HG03039 (cell line): Measurements from ENCODE around the gene CATSPER4.

Source experiments
- ATAC-seq: cut with Tn5 transposase; IDR thresholded peaks from one replicate; pipeline ENCODE4 v1.9.1; 2021; ENCODE audit warnings: mild to moderate bottlenecking, moderate library complexity; ENCODE audit not compliant: unreplicated experiment

CATSPER4 gene

DNA sequence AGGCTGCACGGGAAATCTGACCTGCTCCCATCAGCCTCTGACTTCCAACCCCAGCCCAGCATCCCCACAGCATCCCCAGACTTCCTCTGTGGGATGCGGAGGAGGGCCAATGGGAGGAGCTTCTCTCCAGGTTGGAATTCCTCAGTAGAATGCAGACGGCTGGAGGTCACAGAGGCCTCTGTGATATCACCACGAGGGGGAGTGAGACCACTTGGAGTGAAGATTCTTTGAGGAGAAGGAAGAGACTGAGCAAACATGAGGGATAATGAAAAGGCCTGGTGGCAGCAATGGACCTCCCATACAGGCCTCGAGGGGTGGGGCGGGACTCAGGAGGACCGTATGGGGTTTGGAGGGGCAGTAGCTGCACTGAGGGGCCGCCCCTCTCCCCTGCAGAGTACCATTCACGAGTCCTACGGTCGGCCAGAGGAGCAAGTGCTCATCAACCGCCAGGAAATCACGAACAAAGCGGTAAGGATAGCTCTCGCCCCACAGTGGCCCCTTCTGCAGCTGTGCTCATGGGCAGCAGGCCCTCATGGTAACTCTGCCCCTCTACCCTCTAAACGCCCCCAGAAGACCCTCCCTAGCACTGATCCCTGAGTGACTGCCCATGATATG, at the start of gene CATSPER4:
CATSPER4 (plus strand) TSS at position 230 of the 615 bp plus-strand sequence; CDS start at position 256, 26 bp downstream.
- ATAC-seq: no peak

DNA sequence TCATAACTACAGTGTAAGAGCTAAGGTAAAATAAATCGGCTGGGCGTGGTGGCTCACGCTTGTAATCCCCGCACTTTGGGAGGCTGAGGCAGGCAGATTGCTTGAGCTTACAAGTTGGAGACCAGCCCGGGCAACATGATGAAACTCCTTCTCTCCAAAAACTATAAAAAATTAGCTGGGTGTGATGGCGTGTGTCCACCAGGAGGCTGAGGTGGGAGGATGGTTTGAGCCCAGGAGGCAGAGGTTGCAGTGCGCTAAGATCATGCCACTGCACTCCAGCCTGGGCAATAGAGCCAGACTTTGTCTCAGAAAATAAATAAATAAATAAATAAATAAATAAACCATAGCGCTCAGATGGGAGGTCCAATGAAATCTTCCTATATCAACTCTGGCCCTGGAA, 48.2 kb upstream of the CATSPER4 start:
- no peak for ATAC-seq

DNA sequence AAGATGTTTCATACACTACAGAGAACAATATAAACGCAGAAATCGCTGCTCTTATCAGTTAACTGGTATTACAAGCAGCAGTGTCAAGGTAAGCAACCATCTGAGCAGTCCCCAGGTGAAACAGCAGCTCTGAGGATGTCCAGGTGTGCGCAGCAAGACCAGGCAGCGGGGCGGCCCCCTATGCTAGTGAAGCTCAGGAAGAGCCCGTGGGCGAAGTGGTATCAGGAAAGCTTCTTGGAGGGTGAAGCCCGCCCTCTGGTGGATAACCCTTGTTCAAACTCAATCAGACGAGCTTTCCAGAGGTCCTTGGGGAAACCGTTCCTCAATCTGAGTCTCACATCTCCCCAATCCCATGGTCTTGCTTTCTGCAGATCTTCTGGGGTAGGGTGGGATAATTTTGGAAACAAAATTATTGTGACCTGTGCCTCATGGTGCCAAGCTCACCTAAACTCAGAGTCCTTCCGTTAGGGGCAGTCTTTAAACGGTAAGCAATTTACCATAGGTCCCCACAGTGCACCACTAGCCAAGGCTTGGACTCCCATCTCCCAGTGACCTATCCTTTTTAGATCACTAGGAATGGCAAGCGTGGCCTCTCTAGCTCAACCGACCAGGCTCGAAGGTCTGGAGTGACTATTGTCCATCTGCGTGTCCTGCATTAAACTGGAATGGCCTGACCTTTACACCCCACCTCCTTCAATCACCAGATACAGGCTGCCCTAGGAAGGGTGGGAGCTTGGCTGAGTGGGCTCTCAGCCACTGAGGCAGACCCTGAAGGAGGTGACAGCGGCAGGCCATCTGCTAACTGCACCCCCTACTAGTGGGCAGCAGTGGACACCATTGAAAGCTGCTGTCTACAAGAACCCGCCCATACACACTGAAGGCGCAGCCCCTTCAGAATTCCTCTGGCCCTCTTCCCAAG, 45.1 kb upstream of the CATSPER4 start:
- no peak for ATAC-seq

DNA sequence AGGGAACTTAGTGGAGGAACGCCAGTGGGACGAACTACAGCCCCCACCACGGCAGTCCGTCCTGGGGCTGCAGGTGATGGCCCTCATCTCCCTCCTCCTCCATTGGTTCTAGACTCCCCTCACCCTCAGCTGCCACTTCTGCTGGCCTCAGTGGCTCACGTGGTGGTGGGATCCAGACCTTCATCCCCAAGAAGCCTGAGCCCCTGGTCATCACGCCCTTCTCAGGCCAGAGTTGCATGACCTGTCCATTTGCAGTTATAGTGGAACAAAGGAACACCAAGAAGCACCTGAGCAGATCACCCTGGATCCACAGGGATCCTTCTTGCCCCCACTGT, 44.5 kb upstream of the CATSPER4 start:
- no peak for ATAC-seq

DNA sequence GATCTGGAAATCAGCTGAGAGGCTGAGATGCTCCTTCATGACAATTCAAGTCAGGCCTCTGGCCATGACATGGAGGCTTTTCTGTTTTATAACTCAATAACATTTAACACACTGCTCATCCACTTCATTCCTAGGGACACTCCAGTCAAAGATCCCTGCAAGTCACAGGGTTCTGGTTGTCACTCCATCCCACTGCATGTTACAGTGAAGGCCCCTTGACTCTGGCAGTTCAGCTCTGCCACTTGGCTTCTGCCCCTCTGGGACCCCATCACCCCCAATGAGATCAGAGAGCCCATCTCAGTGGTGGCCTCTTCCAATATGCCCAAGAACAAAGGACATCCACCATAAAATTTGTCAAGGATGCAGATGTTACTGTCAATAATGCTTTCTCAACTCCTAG, 41.5 kb upstream of the CATSPER4 start:
- ATAC-seq: no peak

DNA sequence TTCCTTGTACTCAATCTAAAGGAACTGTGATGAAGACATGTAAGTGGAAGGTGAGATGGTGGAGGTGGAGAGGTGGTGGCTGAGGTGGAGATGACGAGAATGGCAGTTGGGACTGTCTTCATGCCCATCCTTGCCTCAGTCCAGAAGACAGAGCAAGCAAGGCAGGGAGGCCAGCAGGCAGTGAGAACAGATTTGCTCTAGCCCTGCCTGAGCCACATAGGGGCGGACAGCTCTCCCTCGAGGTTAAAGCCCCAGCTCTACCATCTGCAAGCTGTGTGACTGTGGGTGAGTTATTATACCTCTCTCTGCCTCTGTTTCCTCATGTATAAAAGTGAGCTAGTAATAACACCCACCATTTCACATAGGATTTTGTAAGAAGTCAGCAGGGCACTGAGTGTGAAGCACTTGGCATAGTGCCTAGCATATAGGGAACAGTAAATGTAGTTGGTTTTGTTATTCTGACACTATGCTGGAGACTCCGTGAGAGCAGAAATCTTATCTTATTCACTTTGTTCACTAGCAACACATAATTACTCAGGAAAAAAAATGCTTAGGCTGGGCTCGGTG, 36.4 kb upstream of the CATSPER4 start:
- no peak for ATAC-seq

DNA sequence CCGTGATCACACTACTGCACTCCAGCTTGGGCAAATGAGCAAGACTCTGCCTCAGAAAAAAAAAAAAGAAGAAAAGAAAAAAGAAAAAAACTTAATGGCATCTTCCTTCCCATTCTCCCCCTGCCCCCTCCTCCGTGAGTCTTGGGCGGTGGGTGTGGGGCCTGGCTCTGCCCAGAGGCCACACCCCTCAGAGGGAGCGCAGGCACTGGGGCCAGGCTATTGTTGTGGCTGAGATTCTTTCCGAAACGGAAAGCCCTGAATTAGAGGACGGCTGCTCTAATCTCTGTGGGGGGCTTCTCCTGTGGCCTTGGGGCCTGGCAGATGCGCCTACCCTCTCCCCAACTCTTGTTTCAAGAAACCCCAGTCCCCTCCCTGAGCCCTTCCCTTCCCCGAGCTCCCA, 35.7 kb upstream of the CATSPER4 start:
- ATAC-seq: no peak

- ATAC-seq: no peak
These were observed 34.8 kb upstream of the CATSPER4 start for GRCh38 chr1:26155370-26156284.

GRCh38 chr1:26156285-26157038, 33.9 kb upstream of the CATSPER4 start:
- ATAC-seq: no peak

DNA sequence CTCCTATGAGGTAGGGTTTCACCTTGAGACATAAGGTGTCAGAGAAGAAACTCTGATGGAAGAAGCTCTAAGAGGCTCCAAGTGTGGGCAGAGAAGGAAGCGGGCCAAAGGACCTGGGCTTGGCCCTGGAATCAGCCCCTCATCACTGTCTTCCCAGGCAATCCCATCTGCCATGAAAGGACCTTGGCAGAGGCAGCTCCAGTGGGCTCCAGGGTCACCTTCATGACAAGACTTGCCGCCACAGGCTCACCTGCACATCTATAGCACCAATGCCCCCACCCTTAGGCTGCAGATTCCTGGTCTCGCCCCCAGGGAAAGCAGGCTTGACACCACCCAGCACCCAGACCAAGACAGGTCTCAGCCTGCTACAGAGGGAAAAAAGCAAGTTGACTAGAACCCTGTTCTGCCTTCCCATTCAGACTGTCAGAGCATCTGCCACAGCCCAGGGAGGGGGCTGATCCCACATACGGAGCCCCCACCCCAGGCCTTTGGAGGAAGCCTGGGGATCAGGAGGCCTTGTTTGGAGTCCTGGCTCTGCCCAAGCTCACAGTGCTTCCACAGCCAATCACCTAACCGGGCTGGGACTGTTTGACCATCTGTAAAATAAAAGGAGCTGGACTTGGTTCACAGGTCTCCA, 32.0 kb upstream of the CATSPER4 start:
- ATAC-seq: no peak

GRCh38 chr1:26158908-26159742, 31.3 kb upstream of the CATSPER4 start, which contains the start of gene FAM110D:
TSS of gene FAM110D (plus strand) at chr1:26159079. CDS start at chr1:26161292, 2,213 bp downstream.
- no peak for ATAC-seq

- ATAC-seq: no peak
These were observed 30.7 kb upstream of the CATSPER4 start for GRCh38 chr1:26159743-26160039.

DNA sequence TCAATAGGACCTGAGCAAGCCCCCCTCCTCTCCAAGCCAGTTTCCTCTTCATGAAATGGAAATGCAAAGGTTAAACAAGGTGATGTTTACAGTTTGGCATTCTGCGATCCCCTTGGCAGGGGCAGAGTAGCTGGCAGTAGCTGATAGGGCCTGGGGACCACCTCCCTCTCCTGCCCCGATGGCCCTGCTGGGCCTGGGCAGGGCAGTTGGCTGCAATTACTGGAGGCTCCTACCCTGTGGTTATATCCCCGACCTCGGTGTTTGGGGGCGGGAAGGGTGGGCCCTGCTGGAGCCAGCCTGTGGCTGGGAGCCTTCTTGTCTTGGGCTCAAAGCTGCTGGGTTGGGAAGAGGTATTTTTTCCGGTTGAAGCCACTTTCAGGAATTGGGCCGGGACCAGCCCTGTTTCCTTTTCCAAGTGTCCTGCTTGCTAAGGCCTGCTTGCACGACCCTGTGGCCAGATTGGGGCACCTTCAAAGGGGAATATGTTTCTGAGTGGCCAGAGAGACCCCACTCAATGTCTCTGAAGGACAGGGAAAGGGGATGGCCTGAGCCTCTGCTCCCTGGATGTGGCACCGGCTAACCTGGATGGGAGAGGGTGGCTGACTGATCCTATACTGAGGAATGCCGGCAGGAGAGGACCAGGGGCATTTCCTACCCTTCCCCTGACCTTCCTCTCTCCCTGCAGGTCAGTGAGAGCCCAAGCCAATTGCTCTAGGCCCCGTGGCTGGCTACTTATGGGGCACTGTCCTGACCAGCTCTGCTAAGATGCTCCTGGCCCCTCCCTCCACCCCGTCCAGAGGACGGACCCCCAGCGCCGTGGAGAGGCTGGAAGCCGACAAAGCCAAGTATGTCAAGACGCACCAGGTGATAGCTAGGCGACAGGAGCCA, 29.6 kb upstream of the CATSPER4 start:
- ATAC-seq: no peak

DNA sequence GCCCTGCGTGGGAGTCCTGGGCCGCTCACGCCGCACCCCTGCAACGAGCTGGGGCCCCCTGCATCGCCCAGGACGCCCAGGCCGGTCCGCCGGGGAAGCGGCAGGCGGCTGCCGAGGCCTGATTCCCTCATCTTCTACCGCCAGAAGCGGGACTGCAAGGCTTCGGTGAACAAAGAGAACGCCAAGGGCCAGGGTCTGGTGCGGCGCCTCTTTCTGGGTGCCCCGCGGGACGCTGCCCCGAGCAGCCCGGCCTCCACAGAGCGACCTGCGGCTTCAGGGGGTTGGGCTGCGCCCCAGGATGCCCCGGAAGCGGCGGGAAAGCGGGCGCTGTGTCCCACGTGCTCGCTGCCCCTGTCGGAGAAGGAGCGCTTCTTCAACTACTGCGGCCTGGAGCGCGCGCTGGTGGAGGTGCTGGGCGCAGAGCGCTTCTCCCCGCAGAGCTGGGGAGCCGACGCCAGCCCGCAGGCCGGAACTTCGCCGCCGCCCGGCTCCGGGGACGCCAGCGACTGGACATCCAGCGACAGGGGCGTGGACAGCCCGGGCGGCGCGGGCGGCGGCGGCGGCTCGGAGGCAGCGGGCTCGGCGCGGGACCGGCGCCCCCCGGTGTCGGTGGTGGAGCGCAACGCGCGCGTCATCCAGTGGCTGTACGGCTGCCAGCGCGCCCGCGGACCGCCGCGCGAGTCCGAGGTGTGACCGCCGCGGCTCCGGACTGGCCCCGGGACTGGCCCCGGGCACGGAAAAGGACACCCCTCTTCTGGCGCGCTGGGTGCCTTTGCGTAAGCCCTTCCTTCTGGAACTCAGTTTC, 28.8 kb upstream of the CATSPER4 start:
- ATAC-seq: no peak

DNA sequence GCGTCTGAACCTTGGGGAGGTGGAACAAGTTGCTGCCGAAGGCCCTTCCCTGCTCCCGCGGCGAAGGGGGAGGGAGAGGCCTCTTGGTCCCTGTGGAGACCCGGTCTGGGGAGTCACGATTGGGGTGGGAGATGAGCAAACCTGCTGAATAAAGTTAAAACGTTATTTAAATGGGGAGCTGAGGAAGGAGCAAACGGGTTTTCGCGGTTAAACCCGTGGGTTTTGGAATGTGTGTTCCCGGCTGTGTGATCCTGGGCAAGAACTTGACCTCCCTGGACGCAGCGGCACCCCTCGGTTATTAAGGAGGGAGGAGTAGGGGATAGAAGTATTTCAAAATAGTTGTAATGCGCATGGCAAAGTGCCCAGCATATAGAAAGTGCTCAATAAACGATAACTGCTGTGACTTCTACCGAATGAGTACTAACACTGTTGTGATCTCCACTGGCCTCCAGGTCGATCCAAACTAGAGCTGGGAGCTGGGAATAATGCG, 28.1 kb upstream of the CATSPER4 start:
- ATAC-seq: no peak

DNA sequence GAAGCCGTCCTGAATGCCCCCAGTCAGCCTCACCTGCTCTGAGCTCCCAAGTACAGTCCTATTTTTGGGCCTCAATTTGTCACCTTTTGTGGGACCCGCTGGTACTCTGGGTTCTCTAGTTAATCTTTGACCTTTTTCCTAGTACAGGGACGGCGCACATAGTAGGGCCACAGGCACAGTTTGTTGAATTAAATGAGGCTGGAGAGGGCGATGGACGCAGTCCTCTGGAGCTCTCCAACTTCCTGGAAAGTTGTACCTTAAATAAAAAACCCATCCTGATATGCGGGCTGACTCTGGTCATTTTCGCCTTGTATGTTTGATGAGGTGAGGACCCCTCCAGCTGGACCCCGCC, 26.7 kb upstream of the CATSPER4 start:
- no peak for ATAC-seq
